H9 (cell line): Measurements from ENCODE around the gene HOXA2. TPM values are rescaled to one million over a fixed set of nuclear protein-coding genes. Genes with fewer than 3 reads are reported as not detected.

Experiments
- DNase-seq: peaks from one replicate; pipeline ENCODE4 v3.0.0-alpha.2; 2017
- H2AFZ ChIP-seq: one replicate; pipeline ENCODE4 v1.6.1; 2013; ENCODE audit warnings: mild to moderate bottlenecking, low read length, control low read depth, moderate library complexity
- H2AK5ac ChIP-seq: 2 replicates; pipeline ENCODE4 v1.6.1; 2013; ENCODE audit warnings: low read length, control low read depth, mixed read lengths; ENCODE audit not compliant: insufficient read length
- H2BK120ac ChIP-seq: one replicate; pipeline ENCODE4 v1.6.1; 2013; ENCODE audit warnings: low read depth, mild to moderate bottlenecking, low read length, control low read depth, inconsistent platforms; ENCODE audit not compliant: poor library complexity, severe bottlenecking
- H2BK12ac ChIP-seq: 2 replicates; pipeline ENCODE4 v1.6.1; 2013; ENCODE audit warnings: low read length, control low read depth, mixed read lengths, low read depth; ENCODE audit not compliant: insufficient read length
- H2BK15ac ChIP-seq: 2 replicates; pipeline ENCODE4 v1.6.1; 2013; ENCODE audit warnings: low read depth, low read length, control low read depth
- H2BK20ac ChIP-seq: one replicate; pipeline ENCODE4 v1.6.1; 2013; ENCODE audit warnings: low read depth, mild to moderate bottlenecking, low read length, control low read depth, inconsistent platforms; ENCODE audit not compliant: poor library complexity, severe bottlenecking
- H2BK5ac ChIP-seq: 2 replicates; pipeline ENCODE4 v1.6.1; 2013; ENCODE audit warnings: low read length, control low read depth, mixed read lengths; ENCODE audit not compliant: insufficient read length
- H3K14ac ChIP-seq: 2 replicates; pipeline ENCODE4 v1.6.1; 2013; ENCODE audit warnings: low read length, control low read depth; ENCODE audit not compliant: insufficient read depth
- H3K18ac ChIP-seq: 2 replicates; pipeline ENCODE4 v1.6.1; 2013; ENCODE audit warnings: low read depth, mild to moderate bottlenecking, mixed read lengths, low read length, control low read depth; ENCODE audit not compliant: insufficient read length
- H3K23ac ChIP-seq: 2 replicates; pipeline ENCODE4 v1.6.1; 2013; ENCODE audit warnings: low read length, control low read depth, mixed read lengths, low read depth; ENCODE audit not compliant: insufficient read length
- H3K23me2 ChIP-seq: 2 replicates; pipeline ENCODE4 v1.6.1; 2013; ENCODE audit warnings: low read depth, mild to moderate bottlenecking, mixed read lengths, low read length, control low read depth; ENCODE audit not compliant: insufficient read length, poor library complexity, severe bottlenecking
- H3K27ac ChIP-seq: 2 replicates; pipeline ENCODE4 v1.5.1; 2013; ENCODE audit warnings: low read length, control low read depth, mixed read lengths, low read depth; ENCODE audit not compliant: insufficient read length
- H3K27me3 ChIP-seq: 2 replicates; pipeline ENCODE4 v1.6.1; 2013; ENCODE audit warnings: low read length, control low read depth, inconsistent platforms; ENCODE audit not compliant: insufficient read depth
- H3K4ac ChIP-seq: 2 replicates; pipeline ENCODE4 v1.6.1; 2013; ENCODE audit warnings: low read depth, mild to moderate bottlenecking, control low read depth, inconsistent platforms, low read length, moderate library complexity
- H3K4me1 ChIP-seq: 2 replicates; pipeline ENCODE4 v1.6.1; 2013; ENCODE audit warnings: low read length, control low read depth, inconsistent platforms; ENCODE audit not compliant: insufficient read depth
- H3K4me2 ChIP-seq: 2 replicates; pipeline ENCODE4 v1.6.1; 2013; ENCODE audit warnings: low read length, control low read depth, mixed read lengths; ENCODE audit not compliant: insufficient read length, insufficient read depth
- H3K56ac ChIP-seq: 2 replicates; pipeline ENCODE4 v1.6.1; 2013; ENCODE audit warnings: low read depth, mild to moderate bottlenecking, mixed read lengths, low read length, control low read depth; ENCODE audit not compliant: insufficient read length
- H3K79me1 ChIP-seq: 2 replicates; pipeline ENCODE4 v1.6.1; 2013; ENCODE audit warnings: low read depth, mild to moderate bottlenecking, moderate library complexity, low read length, control low read depth, inconsistent platforms; ENCODE audit not compliant: insufficient read depth, poor library complexity, severe bottlenecking
- H3K79me2 ChIP-seq: 2 replicates; pipeline ENCODE4 v1.6.1; 2013; ENCODE audit warnings: low read length, control low read depth, inconsistent platforms; ENCODE audit not compliant: insufficient read depth
- H3K9ac ChIP-seq: 2 replicates; pipeline ENCODE4 v1.6.1; 2013; ENCODE audit warnings: low read length, control low read depth, mixed read lengths; ENCODE audit not compliant: insufficient read length; ENCODE audit errors: extremely low read depth
- H3K9me3 ChIP-seq: one replicate; pipeline ENCODE4 v1.6.1; 2013; ENCODE audit warnings: low read depth, low read length, inconsistent platforms; ENCODE audit not compliant: control insufficient read depth
- H3T11ph ChIP-seq: one replicate; pipeline ENCODE4 v1.6.1; 2013; ENCODE audit warnings: mild to moderate bottlenecking, low read length, control low read depth, inconsistent platforms
- H4K20me1 ChIP-seq: one replicate; pipeline ENCODE4 v1.6.1; 2013; ENCODE audit not compliant: control insufficient read depth, insufficient read length, insufficient read depth
- H4K5ac ChIP-seq: 2 replicates; pipeline ENCODE4 v1.6.1; 2013; ENCODE audit warnings: low read depth, mild to moderate bottlenecking, mixed read lengths, low read length, control low read depth; ENCODE audit not compliant: insufficient read length
- H4K8ac ChIP-seq: replicated peaks from 2 replicates; pipeline ENCODE4 v1.6.1; 2013; ENCODE audit warnings: low read length, control low read depth, mixed read lengths, low read depth; ENCODE audit not compliant: insufficient read length
- H4K91ac ChIP-seq: 2 replicates; pipeline ENCODE4 v1.6.1; 2013; ENCODE audit warnings: low read depth, mild to moderate bottlenecking, moderate library complexity, mixed read lengths, low read length, control low read depth; ENCODE audit not compliant: insufficient read length
- H3K27ac Mint-ChIP-seq, 3 experiments: 2 replicates in 2 of 3; 3 replicates in 1 of 3; pipeline ENCODE4 v1.8.0; 2020 to 2021; ENCODE audit warnings: mixed read lengths in 3 of 3, mild to moderate bottlenecking in 1 of 3, moderate library complexity in 1 of 3
- H3K27me3 Mint-ChIP-seq: 2 replicates; pipeline ENCODE4 v1.8.0; 2021; ENCODE audit warnings: low read depth, mild to moderate bottlenecking, moderate library complexity, mixed read lengths
- H3K36me3 Mint-ChIP-seq, 3 experiments: 2 replicates in 2 of 3; 3 replicates in 1 of 3; pipeline ENCODE4 v1.8.0; 2020 to 2021; ENCODE audit warnings: low read depth in 3 of 3, mixed read lengths in 3 of 3; ENCODE audit not compliant: insufficient read depth in 1 of 3
- H3K4me1 Mint-ChIP-seq, 2 experiments: 2 replicates each; pipeline ENCODE4 v1.8.0; 2020; ENCODE audit warnings: mixed read lengths in 2 of 2
- H3K4me3 Mint-ChIP-seq, 2 experiments: 2 replicates in 1 of 2; 3 replicates in 1 of 2; pipeline ENCODE4 v1.8.0; 2020 to 2021; ENCODE audit warnings: mild to moderate bottlenecking in 2 of 2, mixed read lengths in 2 of 2, moderate library complexity in 1 of 2
- H3K9me3 Mint-ChIP-seq, 2 experiments: 2 replicates in 1 of 2; 3 replicates in 1 of 2; pipeline ENCODE4 v1.8.0; 2020; ENCODE audit warnings: mild to moderate bottlenecking in 2 of 2, mixed read lengths in 2 of 2, moderate library complexity in 1 of 2
- WGBS: extraction: QIAGEN DNeasy Blood & Tissue Kit; methylation state at CpG from one replicate; pipeline ENCODE4 v1.1.7; 2013; ENCODE audit warnings: missing lambda C conversion rate, low lambda C conversion rate, mixed read lengths; ENCODE audit not compliant: insufficient read length; ENCODE audit errors: extremely low coverage; 5-methylcytosine and 5-hydroxymethylcytosine counted together
- total RNA-seq: library from RNA; stranded (reverse); gene quantifications from 2 replicates; pipeline ENCODE4 v1.2.1, GENCODE V29; 2021
- TF ChIP-seq, protein P1 (sequence below): fragments of 200-600 bp; sonication (generic); conservative IDR thresholded peaks from 3 replicates; pipeline ENCODE4 v1.8.0; 2021; ENCODE audit warnings: antibody characterized with exemption, mild to moderate bottlenecking

HOXA2 gene
- total RNA-seq, 1 experiment from 2014 or later: not detected

GRCh38 chr7:27106901-27107240 is 4.4 kb upstream of the HOXA2 start:
- H3K9ac ChIP-seq: no peak overlapping the region

More at GRCh38 chr7:27106901-27107240, 4.4 kb upstream of the HOXA2 start:
- no peak overlapping the region for H4K8ac ChIP-seq
- H3K56ac ChIP-seq: no peak overlapping the region
- H2BK12ac ChIP-seq: no peak overlapping the region
- H3K9me3 ChIP-seq: no peaks in the 10 kb centered on the region
- H2AK5ac ChIP-seq: no peak overlapping the region
- peaks cover 100% of the 10 kb centered on the region for H3K27me3 Mint-ChIP-seq
- no peak overlapping the region for H2BK20ac ChIP-seq
- H3K36me3 Mint-ChIP-seq: no peaks in the 10 kb centered on the region; a peak in 1 of 7 replicates
- no peak overlapping the region for H2BK120ac ChIP-seq
- H3K4me2 ChIP-seq: no peak overlapping the region
- no peak overlapping the region for H3K23ac ChIP-seq
- no peak overlapping the region for H2AFZ ChIP-seq
- TF ChIP-seq, protein P1, sequence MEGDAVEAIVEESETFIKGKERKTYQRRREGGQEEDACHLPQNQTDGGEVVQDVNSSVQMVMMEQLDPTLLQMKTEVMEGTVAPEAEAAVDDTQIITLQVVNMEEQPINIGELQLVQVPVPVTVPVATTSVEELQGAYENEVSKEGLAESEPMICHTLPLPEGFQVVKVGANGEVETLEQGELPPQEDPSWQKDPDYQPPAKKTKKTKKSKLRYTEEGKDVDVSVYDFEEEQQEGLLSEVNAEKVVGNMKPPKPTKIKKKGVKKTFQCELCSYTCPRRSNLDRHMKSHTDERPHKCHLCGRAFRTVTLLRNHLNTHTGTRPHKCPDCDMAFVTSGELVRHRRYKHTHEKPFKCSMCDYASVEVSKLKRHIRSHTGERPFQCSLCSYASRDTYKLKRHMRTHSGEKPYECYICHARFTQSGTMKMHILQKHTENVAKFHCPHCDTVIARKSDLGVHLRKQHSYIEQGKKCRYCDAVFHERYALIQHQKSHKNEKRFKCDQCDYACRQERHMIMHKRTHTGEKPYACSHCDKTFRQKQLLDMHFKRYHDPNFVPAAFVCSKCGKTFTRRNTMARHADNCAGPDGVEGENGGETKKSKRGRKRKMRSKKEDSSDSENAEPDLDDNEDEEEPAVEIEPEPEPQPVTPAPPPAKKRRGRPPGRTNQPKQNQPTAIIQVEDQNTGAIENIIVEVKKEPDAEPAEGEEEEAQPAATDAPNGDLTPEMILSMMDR: no peak
- H3K9me3 Mint-ChIP-seq: peaks cover 6 to 7% of the 10 kb centered on the region in 2 experiments; a peak in 4 of 5 replicates
- H3K79me2 ChIP-seq: no peaks in the 10 kb centered on the region
- H3K27ac Mint-ChIP-seq: no peak overlapping the region
- no peak overlapping the region for H3K4ac ChIP-seq
- H3K14ac ChIP-seq: no peak overlapping the region
- no peaks in the 10 kb centered on the region for H3K23me2 ChIP-seq
- no peak overlapping the region for H3K27ac ChIP-seq
- no peak overlapping the region for H4K91ac ChIP-seq
- H3K4me1 ChIP-seq: no peaks in the 10 kb centered on the region
- WGBS: no CpG with 5 or more reads among the region's 14 CpGs
- H2BK5ac ChIP-seq: no peak overlapping the region
- no peak overlapping the region for H4K5ac ChIP-seq
- H3K79me1 ChIP-seq: no peaks in the 10 kb centered on the region
- H3T11ph ChIP-seq: no peak overlapping the region
- H4K20me1 ChIP-seq: peaks cover 2% of the 10 kb centered on the region
- no peak overlapping the region for H3K4me3 Mint-ChIP-seq
- no peak overlapping the region for H3K18ac ChIP-seq
- peaks cover 100% of the 10 kb centered on the region for H3K27me3 ChIP-seq
- peaks cover 7 to 27% of the 10 kb centered on the region in 2 experiments for H3K4me1 Mint-ChIP-seq
- no peak overlapping the region for H2BK15ac ChIP-seq
- no peak for DNase-seq
